Endometrial microvascular endothelial cells (primary cell): ENCODE data around the gene BOD1. TPM values are rescaled to one million over a fixed set of nuclear protein-coding genes. Genes with fewer than 3 reads are reported as not detected.

ENCODE experiments used
- in situ Hi-C: cut with HindIII; loops from 2 replicates; pipeline ENCODE4 v1.10.0; 2017; ENCODE audit warnings: low sequenced_read_pairs, low pct_unique_long_range_greater_than_20kb; ENCODE audit errors: inconsistent ontology term
- total RNA-seq: library from RNA; depleted of rRNA; stranded (reverse); fragments of >200 nt; gene quantifications from one replicate; pipeline ENCODE4 v1.2.3, GENCODE V29; 2015; ENCODE audit errors: inconsistent ontology term

Gene BOD1
- total RNA-seq, 1 donor from 2014 or later, result 53.9 TPM

DNA sequence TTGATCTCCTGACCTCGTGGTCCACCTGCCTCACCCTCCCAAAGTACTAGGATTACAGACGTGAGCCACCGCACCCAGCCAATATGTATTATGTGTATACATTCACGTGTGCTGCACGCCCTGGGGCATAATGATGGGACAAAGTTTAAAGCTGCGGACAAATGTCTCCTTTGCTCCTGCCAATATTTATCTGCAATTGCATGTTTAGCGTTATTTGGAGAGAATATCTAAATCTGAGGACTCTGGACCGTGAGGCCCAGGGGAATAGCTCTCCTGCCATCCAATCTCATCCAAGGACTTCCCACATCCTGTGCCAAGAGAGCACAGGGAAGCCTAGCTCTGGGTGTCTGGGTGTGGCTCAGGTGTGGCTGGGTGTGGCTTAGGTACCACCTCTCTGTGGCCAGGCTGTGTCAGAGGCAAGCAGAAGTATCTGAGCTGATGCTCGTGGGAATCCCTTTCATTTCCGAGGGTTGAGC is 6.9 kb upstream of the BOD1 start:
- in situ Hi-C loops, result no loop called here

DNA sequence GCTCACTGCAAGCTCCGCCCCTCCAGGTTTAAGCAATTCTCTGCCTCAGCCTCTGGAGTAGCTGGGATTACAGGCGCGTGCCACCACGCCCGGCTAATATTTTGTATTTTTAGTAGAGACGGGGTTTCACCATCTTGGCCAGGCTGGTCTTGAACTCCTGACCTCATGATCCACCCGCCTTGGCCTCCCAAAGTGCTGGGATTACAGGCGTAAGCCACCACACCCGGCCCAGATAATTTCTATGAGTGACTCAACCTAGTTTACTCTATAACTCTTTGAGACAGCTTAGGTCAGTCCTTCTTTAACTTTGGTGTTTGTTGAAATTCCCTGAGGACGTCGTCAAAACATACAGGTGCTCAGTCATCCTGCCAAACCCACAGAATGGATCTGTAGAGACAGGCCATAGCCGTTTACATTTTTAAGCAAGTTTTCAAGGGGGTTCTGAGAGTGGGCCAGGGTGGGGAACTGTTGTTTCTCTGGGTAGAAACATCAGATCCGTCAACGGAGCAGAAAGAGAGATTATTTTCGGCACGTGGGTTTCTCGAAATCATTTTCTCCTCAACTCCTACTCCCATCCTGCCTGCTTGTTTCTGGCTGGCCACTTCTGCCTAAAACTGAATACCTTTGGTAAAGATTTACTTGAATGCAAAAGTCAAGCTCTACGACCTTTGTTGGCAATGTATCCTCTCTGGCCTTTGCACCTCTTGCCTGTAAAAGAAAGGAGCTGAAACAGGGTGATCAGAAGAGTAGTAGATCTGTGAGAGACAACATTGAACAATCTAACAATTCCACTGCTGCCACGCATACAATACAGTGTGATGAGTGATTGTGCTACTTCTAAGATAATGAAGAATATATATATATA is 6.0 kb upstream of the BOD1 start:
- in situ Hi-C loops, result no loop called here

DNA sequence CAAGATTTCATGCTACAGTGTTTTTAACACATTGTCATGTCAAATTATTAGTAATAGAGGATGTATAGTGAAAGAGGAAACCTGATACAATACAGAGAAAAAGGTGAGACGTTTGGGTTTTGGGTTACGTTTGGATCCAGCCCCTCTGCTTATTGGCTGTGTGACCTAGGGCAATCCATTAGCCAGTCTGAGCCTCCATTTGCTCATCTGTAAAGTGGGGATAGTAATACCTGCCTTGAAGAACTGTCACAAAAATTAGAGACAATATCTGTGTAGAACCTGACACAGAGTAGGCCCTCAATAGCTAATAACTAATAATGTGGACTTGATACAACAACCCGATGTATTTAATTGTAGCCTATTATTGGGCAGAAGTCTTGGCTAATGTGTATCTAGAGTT is 4.3 kb upstream of the BOD1 start:
- in situ Hi-C loops, result no loop called here

DNA sequence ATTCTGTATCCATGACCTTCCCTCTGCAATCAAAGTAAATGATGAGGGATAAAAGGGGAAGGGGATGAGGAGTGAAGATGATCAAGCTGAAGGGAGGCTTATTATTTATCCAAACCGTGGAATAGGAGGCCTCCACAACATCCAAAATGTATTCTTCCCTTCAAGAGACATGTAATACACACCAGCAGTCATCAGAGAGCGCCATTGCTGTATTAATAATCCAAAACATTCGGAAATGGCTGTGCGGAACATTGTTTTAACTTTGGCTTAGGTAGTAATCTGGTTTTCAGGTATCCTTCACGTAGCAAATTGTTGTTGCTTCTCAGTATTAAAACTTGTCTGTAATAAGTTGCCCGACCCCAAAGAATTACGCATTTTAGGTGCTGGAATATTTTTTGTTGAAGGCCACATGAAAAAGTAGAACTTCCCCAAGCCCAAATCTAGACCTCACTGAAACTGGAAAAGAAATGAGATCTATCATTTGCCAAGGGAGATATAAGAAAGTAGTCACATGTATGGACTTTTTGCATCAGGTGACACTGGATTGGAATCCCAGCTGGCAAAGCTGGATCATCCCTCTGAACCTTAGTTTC is 2.6 kb upstream of the BOD1 start:
- in situ Hi-C loops, result no loop called here

DNA sequence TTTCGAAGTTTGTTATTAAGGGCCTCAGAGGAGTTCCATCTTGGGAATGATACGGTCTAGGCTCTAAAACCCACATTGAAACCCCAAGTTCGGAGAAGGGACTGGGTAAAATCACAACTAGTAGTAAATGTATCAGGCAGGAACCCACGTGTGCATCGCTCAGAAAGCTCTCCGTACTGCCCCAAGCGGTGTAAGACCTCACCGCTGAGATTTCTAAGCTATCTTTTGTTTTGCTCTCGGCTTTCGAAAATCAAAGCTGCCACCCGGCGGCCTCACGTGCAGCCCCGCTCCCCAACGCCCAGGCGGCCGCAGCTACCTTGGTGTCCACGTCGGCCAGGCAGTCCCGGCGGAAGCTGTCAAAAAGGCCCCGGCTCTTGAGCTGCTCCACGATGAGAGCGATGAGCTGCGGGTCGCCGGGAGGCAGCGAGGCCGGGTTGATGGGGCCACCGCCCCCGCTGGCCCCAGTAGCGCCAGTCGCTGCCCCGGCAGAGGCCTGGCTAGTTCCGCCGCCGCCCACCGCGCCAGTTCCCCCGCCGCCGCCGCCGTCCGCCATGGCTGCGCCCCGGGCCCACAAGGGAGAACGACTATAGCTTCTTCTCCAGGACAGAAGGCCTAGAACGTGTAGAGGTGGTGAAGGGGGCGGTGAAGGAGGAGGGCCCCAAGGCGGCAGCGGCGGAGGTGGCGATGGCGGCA is 420 bp downstream of the BOD1 start:
- in situ Hi-C loops, result no loop called here

DNA sequence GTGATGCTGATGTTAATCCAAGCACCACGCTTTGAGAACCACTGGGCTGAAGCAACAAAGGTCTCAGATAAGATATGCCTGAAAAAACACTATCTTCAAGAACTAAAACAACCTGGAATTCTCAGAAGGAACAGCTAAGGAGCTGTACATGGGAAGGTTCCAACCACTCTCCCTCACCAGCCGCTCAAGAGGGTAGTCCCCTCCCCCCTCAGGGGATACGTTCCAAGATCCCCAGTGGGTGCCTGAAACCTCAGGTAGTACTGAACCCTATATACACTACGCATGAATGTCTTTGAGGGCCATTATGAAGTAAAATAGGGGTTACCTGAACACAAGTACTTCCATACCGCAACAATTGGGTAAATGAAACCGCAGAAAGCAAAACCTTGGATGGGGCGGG is 1.9 kb downstream of the BOD1 start:
- in situ Hi-C loops, result no loop called here

DNA sequence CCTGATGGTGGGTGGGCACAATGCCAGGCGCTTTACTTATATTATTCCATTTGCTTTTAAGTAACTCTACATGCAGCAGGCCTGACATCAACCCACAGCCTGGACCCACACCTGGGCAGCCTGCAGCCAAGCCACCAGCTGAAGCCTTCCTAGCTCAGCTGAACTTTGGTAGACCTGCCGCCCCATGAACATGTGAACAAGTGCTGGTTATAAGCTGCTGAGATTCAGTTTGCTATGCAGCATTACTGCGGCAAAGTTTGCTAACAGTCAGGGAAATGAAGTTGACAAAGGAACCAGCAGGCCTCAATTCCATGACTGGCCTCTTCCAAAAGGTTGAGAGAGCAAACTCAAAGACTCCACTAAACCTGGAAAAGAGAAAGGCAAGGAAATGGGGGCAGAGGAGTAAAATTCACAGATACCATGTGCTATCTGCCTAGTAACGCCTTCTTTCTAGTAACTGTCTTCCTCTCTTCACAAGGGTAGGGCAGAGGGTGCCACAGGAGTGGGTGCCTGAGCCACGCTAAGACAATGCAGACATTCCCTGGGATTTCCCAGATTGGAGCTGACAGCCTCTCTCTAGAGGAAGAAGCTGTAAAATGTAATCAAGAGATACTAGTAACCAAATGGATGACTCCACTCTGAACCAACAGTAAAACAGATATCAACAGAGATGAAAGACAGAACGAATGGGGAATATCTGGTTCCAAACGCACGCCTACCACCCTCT is 2.9 kb downstream of the BOD1 start:
- in situ Hi-C loops, result no loop called here

DNA sequence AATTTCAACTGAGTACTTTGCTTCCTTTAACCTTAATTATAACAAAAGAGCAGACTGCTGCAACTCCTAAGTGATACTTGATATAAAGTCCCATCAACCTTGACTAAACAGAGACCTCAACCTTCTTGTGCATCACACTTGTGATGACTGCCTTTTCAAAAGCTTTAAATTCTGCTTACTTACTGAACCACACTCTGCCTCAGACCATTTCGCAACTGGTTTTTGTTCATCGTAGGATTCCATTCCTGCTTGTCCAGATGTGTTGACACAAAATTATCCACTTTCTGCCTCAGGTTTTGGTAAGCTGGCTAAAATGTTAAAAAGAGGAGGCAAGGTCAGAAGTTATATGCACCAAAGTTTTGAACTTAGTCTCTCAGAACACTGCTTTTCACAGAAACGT is 3.5 kb downstream of the BOD1 start:
- in situ Hi-C loops, result no loop called here

DNA sequence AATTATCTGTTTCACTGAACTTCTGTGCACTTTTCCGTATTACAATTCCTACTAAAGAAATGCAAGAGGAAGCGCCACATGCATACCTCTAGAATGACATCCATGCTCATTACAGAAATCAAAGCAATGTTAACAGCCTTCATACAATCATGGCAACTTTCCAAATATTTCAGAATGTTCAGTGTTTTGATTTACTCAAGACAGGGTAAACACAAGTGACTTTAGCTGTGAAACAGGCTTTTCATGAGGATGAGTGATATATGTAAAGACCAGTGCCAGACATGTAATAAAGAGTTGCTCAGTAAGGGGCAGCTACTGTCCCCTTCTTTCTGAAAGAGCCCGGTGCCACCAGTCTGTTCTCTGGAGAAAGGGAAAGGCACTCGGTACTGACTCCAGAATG is 4.7 kb downstream of the BOD1 start:
- in situ Hi-C loops, result no loop called here

DNA sequence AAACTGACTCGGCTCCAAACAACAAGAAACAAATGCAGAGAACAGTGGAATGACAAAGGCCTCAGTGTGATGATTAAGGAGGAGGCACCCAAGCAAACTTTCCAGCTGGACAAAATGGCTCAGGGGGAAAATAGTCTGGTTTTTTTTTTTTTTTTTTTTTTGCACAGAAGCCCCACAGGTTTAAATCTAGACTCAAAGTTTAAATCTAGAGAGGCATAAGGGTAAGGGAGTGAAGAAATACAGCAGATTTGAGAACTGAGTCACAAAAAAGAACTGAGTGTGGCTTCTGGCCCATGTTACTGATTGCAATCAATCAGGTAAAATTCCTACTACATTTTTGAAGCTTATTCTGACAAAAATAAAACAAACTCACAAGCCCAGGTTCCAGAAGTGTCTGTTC is 12.3 kb downstream of the BOD1 start:
- in situ Hi-C loops, result no loop called here

DNA sequence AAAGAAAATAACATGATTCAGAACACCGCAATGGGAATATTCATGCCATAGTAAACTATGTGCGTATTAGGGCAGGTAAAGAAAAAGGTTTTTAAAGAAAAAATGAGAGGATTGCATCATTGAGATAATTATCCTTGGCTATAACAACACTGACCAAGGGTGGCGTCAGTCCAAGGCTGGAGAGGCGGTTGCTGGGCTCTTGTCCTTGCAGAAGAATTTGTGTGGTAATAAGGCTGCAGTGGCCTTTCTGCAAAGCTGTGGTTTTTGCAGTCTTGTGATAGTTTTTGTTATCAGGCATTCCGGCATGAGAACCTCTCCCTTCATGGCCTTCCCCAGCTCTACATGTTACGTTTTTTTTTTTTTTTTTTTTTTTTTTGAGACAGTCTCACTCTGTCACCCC is 14.0 kb downstream of the BOD1 start:
- in situ Hi-C loops, result no loop called here

DNA sequence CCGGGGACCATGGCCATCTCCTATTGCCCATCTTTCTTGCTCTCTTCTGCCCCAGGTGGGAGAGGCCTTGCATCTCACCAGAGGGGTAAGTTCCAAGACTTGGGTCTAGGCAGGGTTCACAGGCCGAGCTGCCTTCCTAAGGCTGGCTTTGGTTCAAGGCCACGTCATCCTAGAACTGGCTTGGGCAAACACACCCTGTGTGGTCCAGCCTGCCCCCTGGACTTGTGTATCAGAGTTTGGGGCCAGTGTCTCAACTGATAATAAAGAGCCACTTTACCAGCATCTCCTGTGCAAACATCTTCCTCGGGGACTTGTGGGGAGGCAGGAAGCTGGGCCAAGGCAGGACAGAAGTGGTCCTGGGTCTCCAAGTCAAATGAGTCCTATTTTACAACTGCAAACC is 17.8 kb downstream of the BOD1 start:
- in situ Hi-C loops, result no loop called here

DNA sequence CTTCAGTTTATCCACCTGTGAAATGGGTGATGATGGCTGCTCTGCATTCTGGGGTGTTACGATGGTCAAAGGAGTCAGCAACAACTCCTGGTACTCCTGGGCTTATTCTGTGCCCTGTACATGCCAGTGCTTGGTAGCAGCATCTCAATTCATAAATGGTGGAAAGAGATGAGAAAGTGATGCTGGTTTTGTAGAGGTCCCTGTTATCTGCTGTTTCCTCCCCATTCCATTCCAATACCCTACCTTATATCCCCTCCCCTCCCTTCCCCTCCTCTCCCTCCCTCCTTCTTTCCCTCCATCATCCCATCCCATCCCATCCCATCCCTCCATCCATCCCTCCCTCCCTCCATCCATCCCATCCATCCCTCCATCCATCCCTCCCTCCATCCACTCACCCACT is 19.1 kb downstream of the BOD1 start:
- in situ Hi-C loops, result no loop called here

DNA sequence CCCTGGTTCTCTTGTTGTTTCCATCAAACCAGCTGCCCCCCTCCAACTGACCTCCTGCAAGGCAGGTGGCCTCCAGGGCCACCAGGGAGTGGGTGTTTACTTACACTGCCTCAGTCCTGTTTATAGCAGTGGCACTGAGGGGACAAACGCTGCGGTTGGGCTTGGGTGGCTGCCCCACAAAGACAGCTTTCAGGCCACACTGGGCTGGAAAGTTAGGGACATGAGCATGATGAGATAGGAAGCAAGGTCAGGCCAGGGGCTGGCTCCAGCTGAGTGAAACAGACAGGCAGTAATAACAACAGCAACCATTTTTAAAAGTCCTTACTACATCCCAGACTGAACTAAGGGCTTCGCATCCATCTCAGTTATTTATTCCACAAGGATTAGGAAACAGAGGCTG is 20.6 kb downstream of the BOD1 start:
- in situ Hi-C loops, result no loop called here

DNA sequence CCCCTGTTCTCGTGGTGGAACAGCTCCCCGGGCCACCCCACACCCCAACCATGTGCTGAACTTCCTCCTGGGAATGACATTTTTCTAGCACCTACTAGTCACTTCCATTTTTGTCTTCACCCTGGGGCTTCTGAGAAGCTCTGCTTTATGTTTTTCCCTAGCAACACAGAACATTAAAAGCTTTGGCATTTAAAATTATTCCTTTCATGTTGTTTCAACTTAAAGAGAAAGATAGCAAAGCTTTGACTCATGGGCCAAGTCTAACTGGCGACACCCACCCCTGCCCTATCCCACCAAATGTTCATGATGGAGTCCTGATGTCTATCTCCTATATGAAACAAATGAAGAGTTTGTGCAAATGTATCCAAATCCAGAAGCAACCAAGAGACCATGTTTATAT is 22.4 kb downstream of the BOD1 start:
- in situ Hi-C loops, result no loop called here

DNA sequence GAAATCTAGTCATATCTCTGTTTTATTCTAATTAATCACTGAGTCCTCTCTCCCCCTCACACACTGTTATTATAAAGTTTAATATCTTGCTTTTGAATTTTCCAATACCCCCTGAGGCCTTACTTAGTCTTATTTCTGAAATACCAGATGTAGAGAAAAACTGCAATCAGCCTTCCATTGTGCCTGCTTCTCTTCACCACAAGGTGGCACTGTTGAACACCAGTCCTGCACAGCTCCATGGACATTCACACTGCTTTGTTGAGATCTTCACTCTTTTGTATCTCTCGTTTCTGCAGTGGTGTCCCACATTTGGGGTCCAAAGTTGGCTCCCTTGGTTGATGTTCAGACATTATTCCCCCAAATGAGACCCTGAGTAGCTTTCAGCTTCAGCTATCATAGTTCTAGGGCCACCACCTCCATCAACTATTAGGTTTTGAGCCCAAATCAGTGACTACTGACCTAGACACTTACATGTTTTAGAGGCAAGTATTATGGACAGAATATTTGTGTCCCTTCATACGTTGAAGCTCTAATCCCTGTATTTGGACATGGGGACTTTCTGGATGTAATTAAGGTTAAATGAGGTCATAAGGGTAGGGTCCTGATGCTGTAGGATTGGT is 24.3 kb downstream of the BOD1 start:
- in situ Hi-C loops, result no loop called here

DNA sequence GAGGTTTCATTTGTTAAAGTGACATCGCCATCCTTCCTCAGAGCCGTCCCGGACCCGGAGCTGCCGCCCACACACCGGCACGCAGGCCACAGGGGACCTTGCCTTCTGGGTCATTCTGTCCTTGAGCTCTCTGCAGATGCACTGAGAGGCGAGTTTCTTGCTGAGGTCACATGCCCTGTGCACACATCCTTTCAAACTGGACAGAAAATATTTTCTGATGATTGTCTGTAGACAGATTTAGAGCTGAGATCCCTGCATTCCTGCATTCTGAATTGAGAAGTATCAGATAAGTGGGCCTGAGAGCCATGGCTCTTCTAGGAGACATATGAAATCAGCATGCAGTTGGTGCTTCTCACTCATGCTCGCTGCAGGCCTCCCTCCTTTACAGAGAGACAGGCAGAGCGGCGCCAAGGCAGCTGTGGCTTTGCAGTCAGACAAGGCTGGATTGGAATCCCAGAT is 25.4 kb downstream of the BOD1 start:
- in situ Hi-C loops, result no loop called here

DNA sequence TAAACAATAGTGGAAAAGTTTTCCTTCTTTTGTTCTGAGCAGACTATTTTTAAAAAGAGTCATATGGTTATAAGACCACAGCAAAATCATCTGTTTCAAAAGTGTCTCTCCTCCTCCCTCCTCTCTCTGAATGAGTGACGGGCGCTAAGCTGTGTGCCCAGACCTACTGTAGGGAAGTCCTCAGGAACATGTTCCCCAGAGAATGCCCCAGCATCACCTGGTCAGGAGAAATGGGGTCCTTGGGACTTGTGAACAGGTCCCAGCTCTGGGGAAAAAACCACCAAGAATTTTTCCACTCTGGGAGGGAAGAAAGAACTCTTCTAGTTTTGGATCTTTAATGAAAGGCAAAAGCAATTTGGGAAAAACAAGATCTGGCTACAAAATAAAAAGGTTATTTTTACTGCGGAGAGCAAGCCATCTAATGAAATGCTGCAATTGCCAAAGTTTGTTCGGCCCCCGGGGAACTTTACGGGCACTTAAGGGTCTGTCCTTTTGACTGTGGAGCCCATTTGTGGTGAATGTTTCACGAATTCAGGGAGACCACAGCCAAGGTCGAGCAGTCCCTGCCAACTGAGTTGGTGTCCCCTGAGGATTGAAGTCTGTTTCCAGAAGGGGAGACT is 25.9 kb downstream of the BOD1 start:
- in situ Hi-C loops, result no loop called here
